Keratinocyte (primary cell): Measurements from ENCODE around the gene COPG1. TPM values are rescaled to one million over a fixed set of nuclear protein-coding genes. Genes with fewer than 3 reads are reported as not detected.

ENCODE experiments used
- DNase-seq: peaks from one replicate; pipeline ENCODE4 v3.0.0-alpha.2; 2011; ENCODE audit warnings: low read depth, missing footprints, low spot score
- FAIRE-seq: peaks from 2 replicates; lab custom pipeline; 2011; peaks lifted over from hg19 to GRCh38; lab: Jason Lieb, UNC
- H2AFZ ChIP-seq: 2 replicates; pipeline ENCODE4 v1.6.0; 2012; ENCODE audit warnings: low read length, control low read depth, inconsistent platforms; ENCODE audit not compliant: control insufficient read depth
- H3K27ac ChIP-seq: 2 replicates; pipeline ENCODE4 v1.5.1; 2011; ENCODE audit warnings: low read length; ENCODE audit not compliant: control insufficient read depth, insufficient read depth
- H3K27me3 ChIP-seq: 3 replicates; pipeline ENCODE4 v1.6.0; 2011; ENCODE audit warnings: low read length; ENCODE audit not compliant: control insufficient read depth, insufficient read depth; ENCODE audit errors: extremely low read depth
- H3K36me3 ChIP-seq, 2 experiments: 2 replicates in 1 of 2; 3 replicates in 1 of 2; pipeline ENCODE4 v1.5.1; 2011; ENCODE audit warnings: low read length in 2 of 2, mild to moderate bottlenecking in 1 of 2; ENCODE audit not compliant: control insufficient read depth in 2 of 2, insufficient read depth in 2 of 2; ENCODE audit errors: extremely low read depth in 1 of 2
- H3K4me1 ChIP-seq: 3 replicates; pipeline ENCODE4 v1.5.1; 2011; ENCODE audit warnings: low read length; ENCODE audit not compliant: control insufficient read depth, insufficient read depth; ENCODE audit errors: extremely low read depth
- H3K4me2 ChIP-seq: 3 replicates; pipeline ENCODE4 v1.6.0; 2011; ENCODE audit warnings: low read depth, low read length; ENCODE audit not compliant: control insufficient read depth, insufficient read depth; ENCODE audit errors: extremely low read depth
- H3K4me3 ChIP-seq, 3 experiments: fragments of 200-600 bp in 1 of 3; sonication (generic) in 1 of 3; 2 replicates in 2 of 3; 3 replicates in 1 of 3; pipeline ENCODE4 v1.5.1; 2011 to 2016; ENCODE audit warnings: low read length in 3 of 3, mild to moderate bottlenecking in 3 of 3, control low read depth in 2 of 3, inconsistent platforms in 1 of 3, low read depth in 1 of 3, mixed read lengths in 1 of 3, mixed run types in 1 of 3, moderate library complexity in 1 of 3; ENCODE audit not compliant: control insufficient read depth in 2 of 3, insufficient read depth in 2 of 3; ENCODE audit errors: extremely low read depth in 1 of 3
- H3K79me2 ChIP-seq: 2 replicates; pipeline ENCODE4 v1.6.0; 2012; ENCODE audit warnings: low read length; ENCODE audit not compliant: control insufficient read depth, insufficient read depth
- H3K9ac ChIP-seq: 3 replicates; pipeline ENCODE4 v1.6.0; 2011; ENCODE audit warnings: low read length; ENCODE audit not compliant: control insufficient read depth, insufficient read depth; ENCODE audit errors: extremely low read depth
- H3K9me1 ChIP-seq: 3 replicates; pipeline ENCODE4 v1.6.0; 2011; ENCODE audit warnings: low read length; ENCODE audit not compliant: control insufficient read depth, insufficient read depth; ENCODE audit errors: extremely low read depth
- H3K9me3 ChIP-seq: 2 replicates; pipeline ENCODE4 v1.5.1; 2012; ENCODE audit warnings: low read depth, low read length; ENCODE audit not compliant: control insufficient read depth
- H4K20me1 ChIP-seq: 3 replicates; pipeline ENCODE4 v1.6.0; 2011; ENCODE audit warnings: low read length; ENCODE audit not compliant: control insufficient read depth, insufficient read depth; ENCODE audit errors: extremely low read depth
- EZH2 ChIP-seq: IDR thresholded peaks from one replicate; pipeline ENCODE4 v1.6.1; 2012; ENCODE audit warnings: inconsistent platforms, mild to moderate bottlenecking, low read length, moderate library complexity
- dilution Hi-C: fragments of 300-500 bp; cut with MboI; formaldehyde crosslinking; loops from one replicate; pipeline ENCODE4 v1.7.0; 2020; ENCODE audit warnings: low sequenced_read_pairs; ENCODE audit not compliant: extremely low pct_ligation_motif_present
- polyA plus RNA-seq, 5 experiments: library from polyadenylated mRNA; depleted of rRNA in 3 of 5; stranded (reverse) in 3 of 5; stranded (forward) in 1 of 5; unstranded in 1 of 5; fragments of >200 nt; gene quantifications; 1 replicate in 1 of 5; 2 replicates in 3 of 5; 3 replicates in 1 of 5; pipeline versions ENCODE4 v1.2.1 to v1.2.3, GENCODE V29; 2011 to 2012; ENCODE audit warnings: missing spikeins in 2 of 5, low read depth in 1 of 5, low replicate concordance in 1 of 5
- TF ChIP-seq, protein P1 (sequence below), 3 experiments: IDR thresholded peaks in 1 of 3; conservative IDR thresholded peaks in 1 of 3; optimal IDR thresholded peaks in 1 of 3; 2 replicates in 2 of 3; 3 replicates in 1 of 3; pipeline versions ENCODE3 to v1.5.1; 2011; ENCODE audit warnings: low read length in 3 of 3, mild to moderate bottlenecking in 3 of 3, moderate library complexity in 2 of 3, control low read depth in 1 of 3, inconsistent platforms in 1 of 3; ENCODE audit not compliant: insufficient read depth in 2 of 3; ENCODE audit errors: extremely low read depth in 1 of 3

Gene COPG1
- polyA plus RNA-seq, 1 donor (not counting 4 experiments of a cell fraction or from before 2014, with no cell fraction given), result 65.5 TPM

DNA sequence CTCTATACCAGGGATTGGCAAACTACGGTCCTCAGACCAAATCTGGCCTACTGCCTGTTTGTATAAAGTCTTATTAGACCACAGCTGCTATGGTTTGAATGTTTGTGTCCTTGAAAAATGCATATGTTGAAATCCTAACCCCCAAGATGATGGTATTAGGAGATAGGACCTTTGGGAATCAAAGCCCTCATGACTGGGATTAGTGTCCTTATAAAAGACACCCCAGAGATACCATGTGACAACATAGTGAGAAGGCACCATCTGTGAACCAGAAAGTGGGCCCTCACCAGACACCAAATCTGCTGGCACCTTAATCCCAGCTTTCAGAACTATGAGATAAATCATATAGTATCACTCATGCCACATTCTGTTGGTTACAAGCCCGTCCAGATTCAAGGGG lies 36.7 kb downstream of the COPG1 start:
- Histone ChIP-seq H3K36me3 (peaks cover 5 to 7% of the 10 kb centered on the region in 2 experiments), H3K79me2 (peaks cover 22% of the 10 kb centered on the region), H3K4me1 (peaks cover 21% of the 10 kb centered on the region), H2AFZ (no peak overlapping the region), H3K4me2 (no peak overlapping the region), H3K9me1 (no peaks in the 10 kb centered on the region), H3K27ac (no peak overlapping the region), H3K27me3 (no peaks in the 10 kb centered on the region), H3K4me3 (no peak overlapping the region), H4K20me1 (no peaks in the 10 kb centered on the region), H3K9ac (no peak overlapping the region), H3K9me3 (no peaks in the 10 kb centered on the region)
- TF ChIP-seq EZH2, result no peak
- TF ChIP-seq, protein P1, sequence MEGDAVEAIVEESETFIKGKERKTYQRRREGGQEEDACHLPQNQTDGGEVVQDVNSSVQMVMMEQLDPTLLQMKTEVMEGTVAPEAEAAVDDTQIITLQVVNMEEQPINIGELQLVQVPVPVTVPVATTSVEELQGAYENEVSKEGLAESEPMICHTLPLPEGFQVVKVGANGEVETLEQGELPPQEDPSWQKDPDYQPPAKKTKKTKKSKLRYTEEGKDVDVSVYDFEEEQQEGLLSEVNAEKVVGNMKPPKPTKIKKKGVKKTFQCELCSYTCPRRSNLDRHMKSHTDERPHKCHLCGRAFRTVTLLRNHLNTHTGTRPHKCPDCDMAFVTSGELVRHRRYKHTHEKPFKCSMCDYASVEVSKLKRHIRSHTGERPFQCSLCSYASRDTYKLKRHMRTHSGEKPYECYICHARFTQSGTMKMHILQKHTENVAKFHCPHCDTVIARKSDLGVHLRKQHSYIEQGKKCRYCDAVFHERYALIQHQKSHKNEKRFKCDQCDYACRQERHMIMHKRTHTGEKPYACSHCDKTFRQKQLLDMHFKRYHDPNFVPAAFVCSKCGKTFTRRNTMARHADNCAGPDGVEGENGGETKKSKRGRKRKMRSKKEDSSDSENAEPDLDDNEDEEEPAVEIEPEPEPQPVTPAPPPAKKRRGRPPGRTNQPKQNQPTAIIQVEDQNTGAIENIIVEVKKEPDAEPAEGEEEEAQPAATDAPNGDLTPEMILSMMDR (optimal IDR thresholded peaks at IDR 0.05 in 1 of 3, IDR thresholded peaks at IDR 0.05 in 1 of 3, conservative IDR thresholded peaks at IDR 0.05 in 1 of 3; ENCODE audit: extremely low read depth in 1 of 3, insufficient read depth in 2 of 3, low read length in 3 of 3), result no peak
- DNase-seq (no peak), FAIRE-seq (no peak)
- dilution Hi-C loops, result no loop called here

DNA sequence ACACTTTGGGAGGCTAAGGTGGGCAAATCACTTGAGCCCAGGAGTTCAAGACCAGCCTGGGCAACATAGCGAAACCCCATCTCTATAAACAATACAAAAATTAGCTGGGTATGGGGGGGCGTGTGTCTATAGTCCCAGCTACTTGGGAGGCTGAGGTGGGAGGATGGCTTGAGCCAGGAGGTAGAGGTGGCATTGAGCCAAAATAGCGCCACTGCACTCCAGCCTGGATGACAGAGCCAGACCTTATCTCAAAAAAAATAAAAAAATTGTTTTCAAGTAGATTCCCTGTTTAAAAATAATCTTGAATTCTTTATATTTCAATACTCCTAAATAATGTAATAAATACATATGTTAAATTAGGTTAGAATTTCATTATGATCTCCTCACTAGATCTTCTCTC lies 39.0 kb downstream of the COPG1 start:
- no peak overlapping the region for H3K9ac ChIP-seq
- peaks cover 6% of the 10 kb centered on the region for H3K4me1 ChIP-seq
- no peaks in the 10 kb centered on the region for H3K27me3 ChIP-seq
- no peak overlapping the region for H3K4me3 ChIP-seq
- peaks cover 9 to 11% of the 10 kb centered on the region in 2 experiments for H3K36me3 ChIP-seq
- H3K79me2 ChIP-seq, result peaks cover 16% of the 10 kb centered on the region
- DNase-seq (no peak), FAIRE-seq (no peak)
- no peaks in the 10 kb centered on the region for H4K20me1 ChIP-seq
- no peak overlapping the region for H3K27ac ChIP-seq
- TF ChIP-seq, protein P1 (optimal IDR thresholded peaks at IDR 0.05 in 1 of 3, IDR thresholded peaks at IDR 0.05 in 1 of 3, conservative IDR thresholded peaks at IDR 0.05 in 1 of 3; ENCODE audit: extremely low read depth in 1 of 3, insufficient read depth in 2 of 3, low read length in 3 of 3), result no peak
- TF ChIP-seq EZH2, result no peak
- dilution Hi-C loops, result no loop called here
- no peaks in the 10 kb centered on the region for H3K9me3 ChIP-seq
- H2AFZ ChIP-seq, result no peak overlapping the region
- no peaks in the 10 kb centered on the region for H3K9me1 ChIP-seq
- no peak overlapping the region for H3K4me2 ChIP-seq
